Colonic mucosa (tissue), 4 donors: Measurements from ENCODE around the gene HDAC9. TPM values are rescaled to one million over a fixed set of nuclear protein-coding genes. Genes with fewer than 3 reads are reported as not detected.
"Not testable (repeated sequence)": the region's sequence is repeated elsewhere in the genome, so short reads cannot be mapped to it uniquely, and the experiment has no call there.

Experiments
- DNase-seq: peaks from one replicate; pipeline ENCODE4 v3.0.0-alpha.2; 2020
- H3K27ac ChIP-seq: fragments of 200-600 bp; one replicate; pipeline ENCODE4 v1.8.0; 2021
- H3K27me3 ChIP-seq: fragments of 200-600 bp; one replicate; pipeline ENCODE4 v1.8.0; 2021
- H3K36me3 ChIP-seq: fragments of 200-600 bp; one replicate; pipeline ENCODE4 v1.8.0; 2021
- H3K4me1 ChIP-seq: fragments of 200-600 bp; one replicate; pipeline ENCODE4 v1.8.0; 2021; ENCODE audit warnings: mild to moderate bottlenecking
- H3K4me3 ChIP-seq: fragments of 200-600 bp; one replicate; pipeline ENCODE4 v1.8.0; 2021
- H3K9ac ChIP-seq, 2 donors: one replicate each; pipeline ENCODE4 v1.7.0; 2013; ENCODE audit warnings: control low read depth in 2 of 2, low read depth in 2 of 2, low read length in 2 of 2
- H3K9me3 ChIP-seq: fragments of 200-600 bp; one replicate; pipeline ENCODE4 v1.8.0; 2021
- intact Hi-C: fragments of 100-400 bp; cut with DNase I; formaldehyde crosslinking; loops from one replicate; pipeline ENCODE4 v1.14.1; 2022
- total RNA-seq, 2 donors: library from RNA; stranded (reverse); fragmentation: NEBNext Ultra II Directional in 1 of 2; extraction: Animal tissue kit (Norgen Biotek cat#: 25700) in 1 of 2; gene quantifications; one replicate each; pipeline ENCODE4 v1.2.1, GENCODE V29; 2021
- TF ChIP-seq, protein P1 (sequence below): fragments of 200-600 bp; IDR thresholded peaks from one replicate; pipeline ENCODE4 v1.8.0; 2022; ENCODE audit warnings: antibody characterized with exemption, mild to moderate bottlenecking
- donor health status: healthy.
- donor health status: DM: no; HTN: no; CAD: no.
- donor health status: DM: no; HTN: no; CAD: no.

Gene HDAC9
- total RNA-seq, 2 donors from 2014 or later: 2.6 to 8.7 TPM

GRCh38 chr7:18976715-18977471 lies 481.3 kb downstream of the HDAC9 start:
- TF ChIP-seq, protein P1, sequence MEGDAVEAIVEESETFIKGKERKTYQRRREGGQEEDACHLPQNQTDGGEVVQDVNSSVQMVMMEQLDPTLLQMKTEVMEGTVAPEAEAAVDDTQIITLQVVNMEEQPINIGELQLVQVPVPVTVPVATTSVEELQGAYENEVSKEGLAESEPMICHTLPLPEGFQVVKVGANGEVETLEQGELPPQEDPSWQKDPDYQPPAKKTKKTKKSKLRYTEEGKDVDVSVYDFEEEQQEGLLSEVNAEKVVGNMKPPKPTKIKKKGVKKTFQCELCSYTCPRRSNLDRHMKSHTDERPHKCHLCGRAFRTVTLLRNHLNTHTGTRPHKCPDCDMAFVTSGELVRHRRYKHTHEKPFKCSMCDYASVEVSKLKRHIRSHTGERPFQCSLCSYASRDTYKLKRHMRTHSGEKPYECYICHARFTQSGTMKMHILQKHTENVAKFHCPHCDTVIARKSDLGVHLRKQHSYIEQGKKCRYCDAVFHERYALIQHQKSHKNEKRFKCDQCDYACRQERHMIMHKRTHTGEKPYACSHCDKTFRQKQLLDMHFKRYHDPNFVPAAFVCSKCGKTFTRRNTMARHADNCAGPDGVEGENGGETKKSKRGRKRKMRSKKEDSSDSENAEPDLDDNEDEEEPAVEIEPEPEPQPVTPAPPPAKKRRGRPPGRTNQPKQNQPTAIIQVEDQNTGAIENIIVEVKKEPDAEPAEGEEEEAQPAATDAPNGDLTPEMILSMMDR: no peak
- H3K9ac ChIP-seq: no peak overlapping the region
- H3K9me3 ChIP-seq: peaks cover 4% of the 10 kb centered on the region
- H3K27me3 ChIP-seq: no peaks in the 10 kb centered on the region
- no peak overlapping the region for H3K27ac ChIP-seq
- H3K4me3 ChIP-seq: no peak overlapping the region
- no peaks in the 10 kb centered on the region for H3K36me3 ChIP-seq
- H3K4me1 ChIP-seq: no peaks in the 10 kb centered on the region
- DNase-seq: no peak
- intact Hi-C loops: no loop called here

DNA sequence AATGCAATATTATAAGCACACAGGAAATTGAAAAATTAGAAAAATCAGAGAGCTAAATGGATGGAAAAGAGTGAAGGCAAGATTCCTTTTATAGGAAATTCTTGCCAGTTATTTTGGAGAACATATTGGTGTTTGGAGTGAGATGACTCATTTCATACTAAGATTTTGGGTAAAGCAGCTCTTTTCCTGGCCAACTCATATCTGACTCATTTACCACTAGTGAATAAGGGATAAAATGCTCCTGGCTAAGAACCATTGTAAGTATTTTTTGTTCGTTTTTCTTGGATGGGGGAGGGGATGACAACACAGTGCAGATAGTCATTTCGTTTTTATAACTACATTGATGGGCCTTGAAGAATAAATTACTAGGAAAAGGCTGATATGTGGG lies 482.6 kb downstream of the HDAC9 start:
- no peak overlapping the region for H3K27ac ChIP-seq
- peaks cover 4% of the 10 kb centered on the region for H3K9me3 ChIP-seq
- H3K4me3 ChIP-seq: no peak overlapping the region
- H3K36me3 ChIP-seq: no peaks in the 10 kb centered on the region
- intact Hi-C loops: no loop called here
- no peaks in the 10 kb centered on the region for H3K27me3 ChIP-seq
- TF ChIP-seq, protein P1: no peak
- no peak for DNase-seq
- no peaks in the 10 kb centered on the region for H3K4me1 ChIP-seq
- H3K9ac ChIP-seq: no peak overlapping the region

- H3K36me3 ChIP-seq, H3K9me3 ChIP-seq, H3K9ac ChIP-seq, intact Hi-C loops, H3K4me3 ChIP-seq, DNase-seq, H3K27ac ChIP-seq, H3K4me1 ChIP-seq, H3K27me3 ChIP-seq: not testable (repeated sequence)
Measured at GRCh38 chr7:18990700-18991099, 495.2 kb downstream of the HDAC9 start.

DNA sequence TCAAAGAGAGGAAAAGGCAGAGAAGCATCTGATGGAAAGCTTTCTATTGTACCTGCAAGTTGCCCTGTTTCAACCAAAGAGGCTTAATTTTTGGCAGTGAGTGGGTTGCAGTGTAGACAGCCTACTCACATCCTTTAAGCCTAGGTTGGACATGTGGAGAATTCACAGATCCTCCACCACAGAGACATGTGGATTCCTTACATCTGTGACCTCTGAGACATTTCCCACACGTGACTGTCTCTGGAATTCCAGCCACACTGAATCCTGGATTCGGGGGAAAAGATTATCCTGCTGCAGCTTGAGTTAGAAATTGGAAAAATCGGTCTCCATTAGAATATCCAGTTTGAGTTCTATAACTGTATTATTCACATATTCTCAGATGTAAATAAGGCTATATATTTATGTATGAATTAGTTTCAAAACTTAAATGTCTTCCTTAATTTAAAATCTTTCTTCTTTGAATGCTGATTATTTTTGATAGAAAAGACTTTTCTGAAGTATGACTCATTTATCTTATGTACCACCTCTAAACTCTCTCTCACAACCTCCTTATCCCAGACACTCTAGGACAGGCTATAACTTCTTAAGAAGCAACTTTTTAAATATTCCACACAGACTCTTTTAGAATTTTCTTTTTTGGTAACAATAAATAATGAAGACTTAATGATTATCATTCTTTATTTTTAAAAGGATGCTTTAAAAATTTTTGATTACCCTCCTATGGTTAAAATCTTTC lies 498.6 kb downstream of the HDAC9 start:
- intact Hi-C loops: no loop called here
- Histone ChIP-seq H3K27me3 (no peaks in the 10 kb centered on the region), H3K27ac (no peak overlapping the region), H3K4me3 (no peak overlapping the region), H3K4me1 (no peaks in the 10 kb centered on the region), H3K9me3 (no peaks in the 10 kb centered on the region), H3K36me3 (no peaks in the 10 kb centered on the region), H3K9ac (no peak overlapping the region)
- DNase-seq: no peak
- TF ChIP-seq, protein P1: no peak

DNA sequence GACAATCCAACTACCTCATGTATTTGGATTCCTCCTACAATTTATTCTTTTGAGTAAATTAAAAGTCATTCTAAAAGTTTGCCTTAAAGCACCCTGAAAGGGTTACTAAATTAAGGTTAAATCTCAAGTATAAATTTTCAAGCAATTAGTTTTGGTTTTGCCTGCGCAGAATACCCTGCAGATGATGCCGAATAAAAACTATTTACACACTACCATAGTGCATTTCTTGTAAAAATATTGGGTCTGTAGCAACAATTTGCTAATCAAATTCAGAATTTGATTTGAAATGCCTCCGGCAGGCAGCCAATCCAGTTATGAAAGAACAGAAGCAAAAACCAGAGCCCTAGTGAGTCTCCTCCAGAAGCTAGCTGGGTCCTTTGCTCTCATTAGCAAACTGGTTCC lies 499.7 kb downstream of the HDAC9 start:
- H3K4me3 ChIP-seq: no peak overlapping the region
- H3K4me1 ChIP-seq: no peaks in the 10 kb centered on the region
- H3K27ac ChIP-seq: no peak overlapping the region
- no peak for DNase-seq
- intact Hi-C loops: no loop called here
- no peaks in the 10 kb centered on the region for H3K36me3 ChIP-seq
- H3K27me3 ChIP-seq: no peaks in the 10 kb centered on the region
- H3K9ac ChIP-seq: no peak overlapping the region
- H3K9me3 ChIP-seq: no peaks in the 10 kb centered on the region
- TF ChIP-seq, protein P1: no peak
